Measurements from ENCODE around the gene RNF5. TPM values are rescaled to one million over a fixed set of nuclear protein-coding genes. Genes with fewer than 3 reads are reported as not detected.
"Not testable (repeated sequence)": the region's sequence is repeated elsewhere in the genome, so short reads cannot be mapped to it uniquely, and the experiment has no call there.

Gene RNF5
- total RNA-seq, 4 donors from 2014 or later = 74.5 to 117 (median 107) TPM

- TF ChIP-seq CTCF (IDR thresholded peaks at IDR 0.05) (no peak), EP300 (IDR thresholded peaks at IDR 0.05) (no peak), POLR2A (IDR thresholded peaks at IDR 0.05) (no peak)
- WGBS, 2 donors = 65 to 74% methylated on average over 9 to 10 of the region's 10 CpGs
- Histone ChIP-seq H3K4me3 (no peak overlapping the region), H3K9me3 (no peaks in the 10 kb centered on the region), H3K4me1 (peaks cover 0 to 78% (median 22%) of the 10 kb centered on the region in 4 donors), H3K27me3 (no peaks in the 10 kb centered on the region), H3K27ac (peak overlapping the region in 3 of 4 donors; percentile 40 to 100 (median 97)), H3K36me3 (peaks cover 0 to 62% (median 22%) of the 10 kb centered on the region in 3 donors)
- no peak for DNase-seq (ENCODE audit: low spot score in 2 of 2)
Observed at GRCh38 chr6:32182555-32182981, 4.4 kb downstream of the RNF5 start.

DNA sequence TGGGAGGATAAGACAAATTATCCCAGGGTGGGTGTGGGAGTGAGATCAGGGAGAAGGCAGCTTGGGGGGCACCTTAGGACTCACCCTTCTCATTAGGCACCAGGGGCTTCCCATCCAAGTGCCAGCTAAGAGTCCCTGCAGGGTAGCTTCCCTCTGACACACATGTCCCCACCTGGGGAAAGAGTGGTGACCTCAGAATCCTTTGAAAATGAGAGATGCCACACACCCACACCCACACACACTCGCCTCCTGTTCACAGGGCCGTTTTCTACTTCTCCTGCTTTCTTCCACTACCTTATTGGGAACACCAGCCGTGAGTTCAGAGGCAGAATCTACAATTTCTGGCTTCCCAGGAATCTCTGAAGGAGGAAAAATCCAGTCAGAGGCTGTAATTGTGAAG is 4.8 kb downstream of the RNF5 start:
- no peak for DNase-seq (ENCODE audit: low spot score in 2 of 2)
- Histone ChIP-seq H3K36me3 (peaks cover 0 to 66% (median 22%) of the 10 kb centered on the region in 3 donors), H3K9me3 (no peaks in the 10 kb centered on the region), H3K4me1 (peaks cover 0 to 82% (median 26%) of the 10 kb centered on the region in 4 donors), H3K4me3 (no peak overlapping the region), H3K27ac (peak overlapping the region in 3 of 4 donors; percentile 40 to 100 (median 97)), H3K27me3 (no peaks in the 10 kb centered on the region)
- WGBS, 2 donors = 67 to 72% methylated on average over 3 of the region's 3 CpGs
- TF ChIP-seq POLR2A (IDR thresholded peaks at IDR 0.05) = no peak
- TF ChIP-seq EP300 (IDR thresholded peaks at IDR 0.05) = no peak

DNA sequence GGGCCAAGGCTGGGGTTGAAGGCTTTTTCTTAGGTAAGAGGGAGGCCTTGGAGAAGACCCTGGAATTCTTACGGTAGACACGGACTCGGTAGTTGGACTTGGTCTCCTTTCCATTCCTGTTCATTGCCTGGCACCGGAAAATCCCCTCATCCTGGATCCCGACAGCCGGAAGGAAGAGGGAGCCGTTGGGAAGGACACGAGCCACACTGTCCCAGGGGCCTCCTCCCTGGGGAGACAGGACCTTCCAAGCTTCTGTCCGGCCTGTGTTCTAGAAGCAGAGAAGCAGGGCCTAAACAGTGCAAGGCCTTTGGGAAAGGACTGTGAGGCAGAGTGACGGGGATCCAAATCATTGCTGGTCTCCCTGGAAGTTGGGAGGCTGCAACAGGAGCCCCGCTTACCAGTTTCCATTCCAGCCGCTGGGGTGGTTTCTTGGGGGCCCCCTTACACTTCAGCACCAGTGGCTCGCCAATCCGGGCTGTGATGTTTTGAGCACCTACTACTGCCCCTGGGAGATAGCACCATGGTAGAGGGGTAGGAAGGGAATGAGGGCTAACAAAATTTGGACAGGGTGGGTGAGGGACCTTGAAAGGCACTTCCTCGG is 5.4 kb downstream of the RNF5 start:
- H3K9me3 ChIP-seq = no peaks in the 10 kb centered on the region
- peak overlapping the region in 3 of 4 donors; percentile 40 to 100 (median 97) for H3K27ac ChIP-seq
- H3K27me3 ChIP-seq = no peaks in the 10 kb centered on the region
- TF ChIP-seq EP300 (IDR thresholded peaks at IDR 0.05) = no peak
- no peak for TF ChIP-seq POLR2A (IDR thresholded peaks at IDR 0.05)
- TF ChIP-seq CTCF (IDR thresholded peaks at IDR 0.05) = no peak
- DNase-seq (ENCODE audit: low spot score in 2 of 2) = no peak
- WGBS, 2 donors = 71 to 78% methylated on average over 15 of the region's 15 CpGs
- no peak overlapping the region for H3K4me3 ChIP-seq
- H3K36me3 ChIP-seq = peaks cover 0 to 68% (median 22%) of the 10 kb centered on the region in 3 donors
- H3K4me1 ChIP-seq = peaks cover 0 to 88% (median 30%) of the 10 kb centered on the region in 4 donors

GRCh38 chr6:32184084-32184640 is 6.0 kb downstream of the RNF5 start, which contains the start of gene AGER:
AGER (minus strand) TSS chr6:32184253; CDS start chr6:32184222, 31 bp downstream.
- peak within 1 kb of the TSS in 3 of 4 donors; percentile 62 to 100 (median 97) for H3K27ac ChIP-seq

GRCh38 chr6:32185681-32186131 is 7.5 kb downstream of the RNF5 start:
- Histone ChIP-seq H3K36me3 (peaks cover 0 to 57% (median 22%) of the 10 kb centered on the region in 3 donors), H3K27ac (peak overlapping the region; percentile 62 to 100 (median 83)), H3K4me1 (peaks cover 0 to 78% (median 28%) of the 10 kb centered on the region in 4 donors)
- not testable (repeated sequence) for H3K27me3 ChIP-seq, H3K9me3 ChIP-seq, H3K4me3 ChIP-seq
- peak; percentile 82 to 84 for DNase-seq (ENCODE audit: low spot score in 2 of 2)
- 8 to 12% methylated on average over 11 of the region's 11 CpGs for WGBS, 2 donors
- peak in 1 of 2 donors; percentile 24 for TF ChIP-seq POLR2A (IDR thresholded peaks at IDR 0.05)

More at GRCh38 chr6:32184084-32184640, 6.0 kb downstream of the RNF5 start, which contains the start of gene AGER:
- no peak for DNase-seq (ENCODE audit: low spot score in 2 of 2)
- TF ChIP-seq EP300 (IDR thresholded peaks at IDR 0.05) (no peak), POLR2A (IDR thresholded peaks at IDR 0.05) (no peak), CTCF (IDR thresholded peaks at IDR 0.05) (no peak)
- Histone ChIP-seq H3K9me3 (no peaks in the 10 kb centered on the region), H3K4me1 (peaks cover 0 to 89% (median 31%) of the 10 kb centered on the region in 4 donors), H3K4me3 (no peak within 1 kb of the TSS), H3K27me3 (no peaks in the 10 kb centered on the region), H3K36me3 (peaks cover 0 to 68% (median 22%) of the 10 kb centered on the region in 3 donors)
- WGBS, 2 donors = 56 to 62% methylated on average over 6 of the region's 6 CpGs

GRCh38 chr6:32186151-32186840 is 8.1 kb downstream of the RNF5 start:
- H3K4me3 ChIP-seq; H3K27me3 ChIP-seq; DNase-seq (ENCODE audit: low spot score in 2 of 2); H3K9me3 ChIP-seq: not testable (repeated sequence)
- Histone ChIP-seq H3K4me1 (peaks cover 0 to 78% (median 34%) of the 10 kb centered on the region in 4 donors), H3K27ac (peak overlapping the region; percentile 62 to 100 (median 83)), H3K36me3 (peaks cover 0 to 51% (median 21%) of the 10 kb centered on the region in 3 donors)
- WGBS, 2 donors = 38 to 50% methylated on average over 10 of the region's 10 CpGs
